Measurements from ENCODE around the gene CARS2. TPM values are rescaled to one million over a fixed set of nuclear protein-coding genes. Genes with fewer than 3 reads are reported as not detected.

The CARS2 gene
- total and polyA plus RNA-seq, 2 experiments from 2014 or later, result 39.0 to 53.5 TPM

DNA sequence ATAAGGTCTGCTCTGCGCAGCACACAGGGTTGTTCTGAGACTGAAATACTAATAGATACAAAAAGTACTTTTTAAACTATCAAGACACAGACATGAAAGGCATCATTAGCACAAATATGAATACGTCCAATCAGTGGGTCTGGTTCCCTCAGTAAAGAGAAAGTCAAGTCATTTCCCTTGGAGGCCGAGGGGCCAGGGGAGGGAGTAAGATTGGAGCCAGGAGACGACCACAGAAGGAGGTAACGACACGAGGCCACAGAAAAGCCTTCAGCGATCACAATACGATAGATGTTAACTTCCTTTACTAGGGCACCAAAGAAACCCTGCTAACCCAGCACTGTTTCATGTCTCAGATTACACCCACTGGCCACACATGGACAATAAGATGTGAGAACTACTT lies 5.3 kb downstream of the CARS2 start (continued):
- TF ChIP-seq NANOG (IDR thresholded peaks at IDR 0.05; ENCODE audit: borderline replicate concordance) (no peak), JUNB (IDR thresholded peaks at IDR 0.05; ENCODE audit: unreplicated experiment) (no peak), ZNF114 (CRISPR knock-in tag; IDR thresholded peaks at IDR 0.05) (no peak)
- TF ChIP-seq, protein P1, sequence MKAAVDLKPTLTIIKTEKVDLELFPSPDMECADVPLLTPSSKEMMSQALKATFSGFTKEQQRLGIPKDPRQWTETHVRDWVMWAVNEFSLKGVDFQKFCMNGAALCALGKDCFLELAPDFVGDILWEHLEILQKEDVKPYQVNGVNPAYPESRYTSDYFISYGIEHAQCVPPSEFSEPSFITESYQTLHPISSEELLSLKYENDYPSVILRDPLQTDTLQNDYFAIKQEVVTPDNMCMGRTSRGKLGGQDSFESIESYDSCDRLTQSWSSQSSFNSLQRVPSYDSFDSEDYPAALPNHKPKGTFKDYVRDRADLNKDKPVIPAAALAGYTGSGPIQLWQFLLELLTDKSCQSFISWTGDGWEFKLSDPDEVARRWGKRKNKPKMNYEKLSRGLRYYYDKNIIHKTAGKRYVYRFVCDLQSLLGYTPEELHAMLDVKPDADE (IDR thresholded peaks at IDR 0.05), result no peak
- TF ChIP-seq, protein P2, sequence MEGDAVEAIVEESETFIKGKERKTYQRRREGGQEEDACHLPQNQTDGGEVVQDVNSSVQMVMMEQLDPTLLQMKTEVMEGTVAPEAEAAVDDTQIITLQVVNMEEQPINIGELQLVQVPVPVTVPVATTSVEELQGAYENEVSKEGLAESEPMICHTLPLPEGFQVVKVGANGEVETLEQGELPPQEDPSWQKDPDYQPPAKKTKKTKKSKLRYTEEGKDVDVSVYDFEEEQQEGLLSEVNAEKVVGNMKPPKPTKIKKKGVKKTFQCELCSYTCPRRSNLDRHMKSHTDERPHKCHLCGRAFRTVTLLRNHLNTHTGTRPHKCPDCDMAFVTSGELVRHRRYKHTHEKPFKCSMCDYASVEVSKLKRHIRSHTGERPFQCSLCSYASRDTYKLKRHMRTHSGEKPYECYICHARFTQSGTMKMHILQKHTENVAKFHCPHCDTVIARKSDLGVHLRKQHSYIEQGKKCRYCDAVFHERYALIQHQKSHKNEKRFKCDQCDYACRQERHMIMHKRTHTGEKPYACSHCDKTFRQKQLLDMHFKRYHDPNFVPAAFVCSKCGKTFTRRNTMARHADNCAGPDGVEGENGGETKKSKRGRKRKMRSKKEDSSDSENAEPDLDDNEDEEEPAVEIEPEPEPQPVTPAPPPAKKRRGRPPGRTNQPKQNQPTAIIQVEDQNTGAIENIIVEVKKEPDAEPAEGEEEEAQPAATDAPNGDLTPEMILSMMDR (conservative IDR thresholded peaks at IDR 0.05; ENCODE audit: low read depth in 2 of 2), result no peak
- TF ChIP-seq, protein P3, sequence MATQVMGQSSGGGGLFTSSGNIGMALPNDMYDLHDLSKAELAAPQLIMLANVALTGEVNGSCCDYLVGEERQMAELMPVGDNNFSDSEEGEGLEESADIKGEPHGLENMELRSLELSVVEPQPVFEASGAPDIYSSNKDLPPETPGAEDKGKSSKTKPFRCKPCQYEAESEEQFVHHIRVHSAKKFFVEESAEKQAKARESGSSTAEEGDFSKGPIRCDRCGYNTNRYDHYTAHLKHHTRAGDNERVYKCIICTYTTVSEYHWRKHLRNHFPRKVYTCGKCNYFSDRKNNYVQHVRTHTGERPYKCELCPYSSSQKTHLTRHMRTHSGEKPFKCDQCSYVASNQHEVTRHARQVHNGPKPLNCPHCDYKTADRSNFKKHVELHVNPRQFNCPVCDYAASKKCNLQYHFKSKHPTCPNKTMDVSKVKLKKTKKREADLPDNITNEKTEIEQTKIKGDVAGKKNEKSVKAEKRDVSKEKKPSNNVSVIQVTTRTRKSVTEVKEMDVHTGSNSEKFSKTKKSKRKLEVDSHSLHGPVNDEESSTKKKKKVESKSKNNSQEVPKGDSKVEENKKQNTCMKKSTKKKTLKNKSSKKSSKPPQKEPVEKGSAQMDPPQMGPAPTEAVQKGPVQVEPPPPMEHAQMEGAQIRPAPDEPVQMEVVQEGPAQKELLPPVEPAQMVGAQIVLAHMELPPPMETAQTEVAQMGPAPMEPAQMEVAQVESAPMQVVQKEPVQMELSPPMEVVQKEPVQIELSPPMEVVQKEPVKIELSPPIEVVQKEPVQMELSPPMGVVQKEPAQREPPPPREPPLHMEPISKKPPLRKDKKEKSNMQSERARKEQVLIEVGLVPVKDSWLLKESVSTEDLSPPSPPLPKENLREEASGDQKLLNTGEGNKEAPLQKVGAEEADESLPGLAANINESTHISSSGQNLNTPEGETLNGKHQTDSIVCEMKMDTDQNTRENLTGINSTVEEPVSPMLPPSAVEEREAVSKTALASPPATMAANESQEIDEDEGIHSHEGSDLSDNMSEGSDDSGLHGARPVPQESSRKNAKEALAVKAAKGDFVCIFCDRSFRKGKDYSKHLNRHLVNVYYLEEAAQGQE (IDR thresholded peaks at IDR 0.05; ENCODE audit: unreplicated experiment), result no peak

DNA sequence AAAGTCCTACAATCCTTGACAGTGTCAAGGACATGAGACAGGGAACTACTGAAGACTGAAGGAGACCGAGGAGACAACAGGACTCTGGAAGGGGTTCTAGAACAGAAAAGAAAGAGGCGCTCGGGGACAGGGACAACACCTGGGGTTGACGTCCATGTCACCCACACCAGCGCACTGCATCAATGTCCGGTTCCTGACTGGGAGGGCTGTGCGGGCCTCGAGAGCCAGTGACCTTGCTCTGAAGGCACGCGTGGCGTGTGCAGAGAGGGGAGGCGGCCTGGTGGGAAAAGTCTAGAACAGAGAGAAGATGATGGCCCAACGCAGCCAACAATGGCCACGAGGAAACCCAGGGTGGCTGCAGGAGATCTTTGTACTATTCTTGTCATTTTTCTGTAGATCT lies 5.7 kb downstream of the CARS2 start:
- 0 out of 2 replicates have a peak, but pooled peaks cover 7% of the 10 kb centered on the region for H4K20me1 ChIP-seq (replicated peaks; ENCODE audit: insufficient read depth)
- Mint-ChIP-seq H3K36me3 (ENCODE audit: low read depth) (peaks cover 51% of the 10 kb centered on the region), H3K4me1 (peaks cover 15% of the 10 kb centered on the region), H3K27ac (no peak overlapping the region; the same call in 1 of the 2 replicates), H3K4me3 (no peak overlapping the region), H3K9me3 (no peaks in the 10 kb centered on the region), H3K27me3 (ENCODE audit: insufficient read depth, low read depth, poor library complexity) (peaks cover 2% of the 10 kb centered on the region)
- no peak overlapping the region for H2AFZ ChIP-seq
- no peaks in the 10 kb centered on the region for H3K27me3 ChIP-seq (ENCODE audit: insufficient read depth)
- H3K4me1 ChIP-seq (ENCODE audit: insufficient read depth), result peaks cover 6% of the 10 kb centered on the region; the same call in 1 of the 2 replicates
- ATAC-seq (no peak), DNase-seq (ENCODE audit: low spot score) (no peak)
- no peak overlapping the region for H3K27ac ChIP-seq (ENCODE audit: low read depth)
- no peaks in the 10 kb centered on the region for H3F3A ChIP-seq (replicated peaks; ENCODE audit: low read depth)
- H3K9me2 ChIP-seq (ENCODE audit: insufficient read depth), result no peaks in the 10 kb centered on the region
- H3K36me3 ChIP-seq (ENCODE audit: insufficient read depth), result peaks cover 17% of the 10 kb centered on the region
- H3K4me2 ChIP-seq, result no peak overlapping the region
- peaks cover 19% of the 10 kb centered on the region; the same call in 1 of the 2 replicates for H3K79me2 ChIP-seq (replicated peaks; ENCODE audit: insufficient read depth)
- H3K4me3 ChIP-seq, result no peak overlapping the region
- TF ChIP-seq, protein P2 (conservative IDR thresholded peaks at IDR 0.05; ENCODE audit: low read depth in 2 of 2), result no peak
- TF ChIP-seq EZH2phosphoT487 (IDR thresholded peaks at IDR 0.05; ENCODE audit: unreplicated experiment) (no peak), NANOG (IDR thresholded peaks at IDR 0.05; ENCODE audit: borderline replicate concordance) (no peak), ZNF114 (CRISPR knock-in tag; IDR thresholded peaks at IDR 0.05) (no peak), EZH2 (IDR thresholded peaks at IDR 0.05; ENCODE audit: low read depth, unreplicated experiment) (no peak), JUNB (IDR thresholded peaks at IDR 0.05; ENCODE audit: unreplicated experiment) (no peak)
- TF ChIP-seq, protein P4, sequence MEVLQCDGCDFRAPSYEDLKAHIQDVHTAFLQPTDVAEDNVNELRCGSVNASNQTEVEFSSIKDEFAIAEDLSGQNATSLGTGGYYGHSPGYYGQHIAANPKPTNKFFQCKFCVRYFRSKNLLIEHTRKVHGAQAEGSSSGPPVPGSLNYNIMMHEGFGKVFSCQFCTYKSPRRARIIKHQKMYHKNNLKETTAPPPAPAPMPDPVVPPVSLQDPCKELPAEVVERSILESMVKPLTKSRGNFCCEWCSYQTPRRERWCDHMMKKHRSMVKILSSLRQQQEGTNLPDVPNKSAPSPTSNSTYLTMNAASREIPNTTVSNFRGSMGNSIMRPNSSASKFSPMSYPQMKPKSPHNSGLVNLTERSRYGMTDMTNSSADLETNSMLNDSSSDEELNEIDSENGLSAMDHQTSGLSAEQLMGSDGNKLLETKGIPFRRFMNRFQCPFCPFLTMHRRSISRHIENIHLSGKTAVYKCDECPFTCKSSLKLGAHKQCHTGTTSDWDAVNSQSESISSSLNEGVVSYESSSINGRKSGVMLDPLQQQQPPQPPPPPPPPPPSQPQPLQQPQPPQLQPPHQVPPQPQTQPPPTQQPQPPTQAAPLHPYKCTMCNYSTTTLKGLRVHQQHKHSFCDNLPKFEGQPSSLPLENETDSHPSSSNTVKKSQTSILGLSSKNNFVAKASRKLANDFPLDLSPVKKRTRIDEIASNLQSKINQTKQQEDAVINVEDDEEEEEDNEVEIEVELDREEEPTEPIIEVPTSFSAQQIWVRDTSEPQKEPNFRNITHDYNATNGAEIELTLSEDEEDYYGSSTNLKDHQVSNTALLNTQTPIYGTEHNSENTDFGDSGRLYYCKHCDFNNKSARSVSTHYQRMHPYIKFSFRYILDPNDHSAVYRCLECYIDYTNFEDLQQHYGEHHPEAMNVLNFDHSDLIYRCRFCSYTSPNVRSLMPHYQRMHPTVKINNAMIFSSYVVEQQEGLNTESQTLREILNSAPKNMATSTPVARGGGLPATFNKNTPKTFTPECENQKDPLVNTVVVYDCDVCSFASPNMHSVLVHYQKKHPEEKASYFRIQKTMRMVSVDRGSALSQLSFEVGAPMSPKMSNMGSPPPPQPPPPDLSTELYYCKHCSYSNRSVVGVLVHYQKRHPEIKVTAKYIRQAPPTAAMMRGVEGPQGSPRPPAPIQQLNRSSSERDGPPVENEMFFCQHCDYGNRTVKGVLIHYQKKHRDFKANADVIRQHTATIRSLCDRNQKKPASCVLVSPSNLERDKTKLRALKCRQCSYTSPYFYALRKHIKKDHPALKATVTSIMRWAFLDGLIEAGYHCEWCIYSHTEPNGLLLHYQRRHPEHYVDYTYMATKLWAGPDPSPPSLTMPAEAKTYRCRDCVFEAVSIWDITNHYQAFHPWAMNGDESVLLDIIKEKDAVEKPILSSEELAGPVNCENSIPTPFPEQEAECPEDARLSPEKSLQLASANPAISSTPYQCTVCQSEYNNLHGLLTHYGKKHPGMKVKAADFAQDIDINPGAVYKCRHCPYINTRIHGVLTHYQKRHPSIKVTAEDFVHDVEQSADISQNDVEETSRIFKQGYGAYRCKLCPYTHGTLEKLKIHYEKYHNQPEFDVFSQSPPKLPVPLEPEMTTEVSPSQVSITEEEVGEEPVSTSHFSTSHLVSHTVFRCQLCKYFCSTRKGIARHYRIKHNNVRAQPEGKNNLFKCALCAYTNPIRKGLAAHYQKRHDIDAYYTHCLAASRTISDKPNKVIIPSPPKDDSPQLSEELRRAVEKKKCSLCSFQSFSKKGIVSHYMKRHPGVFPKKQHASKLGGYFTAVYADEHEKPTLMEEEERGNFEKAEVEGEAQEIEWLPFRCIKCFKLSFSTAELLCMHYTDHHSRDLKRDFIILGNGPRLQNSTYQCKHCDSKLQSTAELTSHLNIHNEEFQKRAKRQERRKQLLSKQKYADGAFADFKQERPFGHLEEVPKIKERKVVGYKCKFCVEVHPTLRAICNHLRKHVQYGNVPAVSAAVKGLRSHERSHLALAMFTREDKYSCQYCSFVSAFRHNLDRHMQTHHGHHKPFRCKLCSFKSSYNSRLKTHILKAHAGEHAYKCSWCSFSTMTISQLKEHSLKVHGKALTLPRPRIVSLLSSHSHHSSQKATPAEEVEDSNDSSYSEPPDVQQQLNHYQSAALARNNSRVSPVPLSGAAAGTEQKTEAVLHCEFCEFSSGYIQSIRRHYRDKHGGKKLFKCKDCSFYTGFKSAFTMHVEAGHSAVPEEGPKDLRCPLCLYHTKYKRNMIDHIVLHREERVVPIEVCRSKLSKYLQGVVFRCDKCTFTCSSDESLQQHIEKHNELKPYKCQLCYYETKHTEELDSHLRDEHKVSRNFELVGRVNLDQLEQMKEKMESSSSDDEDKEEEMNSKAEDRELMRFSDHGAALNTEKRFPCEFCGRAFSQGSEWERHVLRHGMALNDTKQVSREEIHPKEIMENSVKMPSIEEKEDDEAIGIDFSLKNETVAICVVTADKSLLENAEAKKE (CRISPR knock-in tag; IDR thresholded peaks at IDR 0.05), result no peak

Data from GM23338 (cell line).